Middle frontal gyrus (tissue), 1 donor: ENCODE measurements around the gene PLAAT2.
"Not testable (repeated sequence)": the region's sequence is repeated elsewhere in the genome, so short reads cannot be mapped to it uniquely, and the experiment has no call there.

Source experiments
- DNase-seq: peaks from one replicate; pipeline ENCODE4 v3.0.0-alpha.2; 2015; ENCODE audit warnings: low spot score; ENCODE audit errors: extremely low spot score

Gene PLAAT2

GRCh38 chr11:63563201-63564055 lies at the start of gene PLAAT2:
Gene PLAAT2 (minus strand): TSS chr11:63563379. CDS start chr11:63563324, 55 bp downstream.
- no peak for DNase-seq

DNA sequence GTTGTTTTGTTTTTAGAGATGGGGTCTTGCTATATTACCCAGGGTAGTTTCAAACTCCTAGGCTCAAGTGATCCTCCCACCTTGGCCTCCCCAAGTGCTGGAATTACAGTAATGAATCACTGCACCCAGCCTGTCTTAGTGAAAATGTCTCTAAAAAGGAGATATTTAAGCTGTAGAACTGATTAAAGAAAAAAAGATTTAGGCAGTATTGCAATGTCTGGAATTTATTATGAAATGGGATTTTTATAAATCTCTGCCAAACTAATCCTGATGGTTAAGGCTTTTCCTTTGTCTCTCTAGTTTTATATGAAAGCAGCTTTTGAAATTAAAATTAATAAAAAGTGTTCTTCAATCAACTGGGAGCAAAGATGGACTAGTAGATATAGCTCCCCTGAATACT lies 49.0 kb upstream of the PLAAT2 start:
- DNase-seq, result no peak

GRCh38 chr11:63611395-63611747 lies 48.2 kb upstream of the PLAAT2 start:
- no peak for DNase-seq

DNA sequence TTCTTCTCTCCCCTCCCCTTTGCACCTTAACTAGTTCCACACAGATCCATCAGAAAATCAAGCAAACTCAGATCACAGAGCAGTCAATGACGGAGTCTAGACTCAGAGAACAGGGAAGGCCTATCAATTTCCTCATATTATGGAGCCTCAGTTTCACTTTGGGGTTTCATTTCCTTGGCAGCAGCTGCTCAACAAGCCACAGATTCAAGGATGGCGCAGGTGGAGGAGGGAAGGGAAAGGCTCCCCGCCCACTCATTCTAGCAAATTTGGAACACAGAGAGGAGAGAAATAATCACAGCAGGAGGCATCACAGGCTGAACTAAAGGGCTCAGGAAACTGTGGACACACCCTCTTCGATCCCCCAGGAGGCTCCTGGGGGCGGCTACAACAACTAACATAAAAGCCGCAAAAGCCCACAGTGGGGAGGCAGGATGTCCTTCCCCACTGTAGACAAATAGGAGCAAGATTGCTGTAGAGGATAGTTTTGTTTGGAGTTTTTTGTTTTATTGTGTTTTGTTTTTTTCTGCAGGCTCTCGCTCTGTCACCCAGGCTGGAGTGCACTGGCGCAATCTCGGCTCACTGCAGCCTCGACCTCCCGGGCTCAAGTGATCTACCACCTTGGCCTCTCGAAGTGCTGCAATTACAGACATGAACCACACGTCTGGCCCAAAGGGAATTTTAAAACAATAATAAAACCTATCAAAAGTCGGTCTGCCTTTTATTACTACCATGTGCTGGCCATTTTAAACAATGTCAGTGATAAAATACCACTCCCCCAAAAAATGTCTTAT lies 47.6 kb upstream of the PLAAT2 start:
- DNase-seq, result peak; percentile 42

DNA sequence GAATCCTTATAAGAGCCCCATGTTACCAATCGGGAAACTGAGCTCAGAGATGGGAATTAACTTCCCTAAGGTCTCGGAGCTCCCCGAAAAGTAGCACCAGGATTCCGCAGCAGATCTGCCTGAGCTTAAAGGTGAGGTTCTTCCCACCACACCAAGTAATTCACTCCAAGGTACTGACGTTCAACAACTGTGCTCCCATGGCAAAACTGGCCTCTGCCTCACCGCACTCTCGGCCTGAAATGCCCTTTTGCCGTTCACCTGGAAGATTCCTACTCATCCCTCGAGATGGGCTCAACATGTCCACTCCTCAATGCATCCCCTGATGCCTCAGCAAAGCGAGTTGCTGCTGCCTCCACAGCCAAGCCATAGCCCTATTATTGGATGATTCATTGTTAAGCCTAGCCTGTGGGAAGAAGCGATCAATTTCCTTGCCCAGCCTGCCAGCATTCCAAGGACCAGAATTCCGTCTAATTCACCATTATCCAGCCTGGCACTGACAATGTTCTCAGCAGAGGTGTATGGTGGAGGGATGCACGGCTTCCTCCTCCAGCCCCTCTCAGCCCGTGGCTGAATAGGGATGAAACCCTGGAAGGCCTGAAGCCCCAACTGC lies 46.9 kb upstream of the PLAAT2 start:
- no peak for DNase-seq

DNA sequence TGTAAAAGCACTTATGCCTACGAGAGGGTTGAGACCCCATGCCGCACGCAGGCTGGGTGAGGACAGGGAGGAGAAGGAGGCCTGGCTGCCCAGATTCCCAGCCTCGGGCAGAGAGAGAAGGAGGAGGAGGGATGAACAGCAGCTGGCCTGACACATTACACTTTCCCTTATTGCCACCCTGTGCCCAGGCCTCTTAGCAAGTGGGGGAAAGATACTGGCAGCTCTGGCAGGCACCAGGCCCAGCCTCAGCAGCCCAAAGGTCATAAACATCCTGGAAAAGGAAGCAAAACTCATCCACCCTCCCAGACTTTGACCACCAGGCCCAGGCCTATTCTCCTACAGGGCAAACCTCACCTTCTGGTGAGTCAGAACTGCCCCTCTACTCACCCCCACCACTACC lies 46.4 kb upstream of the PLAAT2 start:
- DNase-seq, result no peak

GRCh38 chr11:63608353-63609345 lies 45.5 kb upstream of the PLAAT2 start:
- no peak for DNase-seq

DNA sequence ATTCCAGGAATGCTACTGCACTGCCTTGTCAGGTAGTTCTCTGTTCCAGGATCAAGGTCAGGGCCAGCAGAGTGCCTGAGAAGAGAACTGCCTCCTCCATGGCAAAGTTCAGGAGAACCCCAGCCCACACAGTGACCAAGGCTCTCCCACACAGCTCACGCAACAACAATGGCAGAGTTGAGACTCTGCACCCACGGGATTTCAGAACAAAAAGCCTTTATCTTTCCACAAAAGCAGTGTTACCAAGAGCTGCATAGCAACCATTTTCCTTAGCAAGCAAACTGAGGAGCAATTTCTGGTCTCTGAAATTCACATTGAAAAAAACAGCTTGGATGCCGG lies 40.0 kb upstream of the PLAAT2 start:
- DNase-seq, result peak; percentile 54

GRCh38 chr11:63602290-63603179 lies 39.4 kb upstream of the PLAAT2 start:
- DNase-seq, result not testable (repeated sequence)

GRCh38 chr11:63599211-63600122 lies 36.3 kb upstream of the PLAAT2 start:
- DNase-seq, result no peak

DNA sequence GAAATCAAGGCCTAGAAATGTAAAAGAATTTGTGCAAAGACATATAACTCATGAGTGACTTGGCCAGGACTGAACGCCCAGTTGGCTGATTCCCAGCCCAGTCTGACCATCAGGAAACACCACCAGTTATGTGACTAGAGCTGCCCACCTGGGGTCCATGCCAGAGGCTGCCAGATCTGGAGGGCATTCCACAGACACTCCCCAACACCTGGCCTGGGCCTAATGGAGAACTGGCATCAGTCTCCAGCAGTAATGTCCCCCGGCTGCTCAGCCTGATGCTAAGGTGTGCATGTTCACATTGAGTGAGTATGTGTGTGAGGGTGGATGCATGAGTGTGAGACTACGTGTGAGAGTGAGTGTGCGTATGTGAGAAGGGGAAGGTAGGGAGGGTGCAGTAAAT lies 35.4 kb upstream of the PLAAT2 start:
- DNase-seq, result no peak

DNA sequence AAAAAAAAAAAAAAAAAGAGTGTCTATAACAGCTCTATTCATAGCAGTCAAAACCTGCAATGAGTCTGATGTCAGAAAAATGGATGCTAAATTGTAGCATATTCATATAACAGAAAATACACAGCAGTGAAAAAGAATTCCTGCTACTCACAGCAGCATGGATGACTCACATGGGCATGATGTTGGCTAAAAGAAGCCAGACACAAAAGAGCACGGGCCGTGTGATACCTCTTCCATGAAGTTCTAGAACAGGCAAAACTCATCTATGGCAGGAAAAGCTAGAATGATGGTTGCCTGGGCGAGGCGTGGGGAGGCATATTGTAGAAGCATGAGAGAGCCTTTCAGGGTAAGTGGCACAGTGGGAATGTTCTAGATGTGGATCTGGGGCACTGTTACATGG lies 32.1 kb upstream of the PLAAT2 start:
- DNase-seq, result no peak

DNA sequence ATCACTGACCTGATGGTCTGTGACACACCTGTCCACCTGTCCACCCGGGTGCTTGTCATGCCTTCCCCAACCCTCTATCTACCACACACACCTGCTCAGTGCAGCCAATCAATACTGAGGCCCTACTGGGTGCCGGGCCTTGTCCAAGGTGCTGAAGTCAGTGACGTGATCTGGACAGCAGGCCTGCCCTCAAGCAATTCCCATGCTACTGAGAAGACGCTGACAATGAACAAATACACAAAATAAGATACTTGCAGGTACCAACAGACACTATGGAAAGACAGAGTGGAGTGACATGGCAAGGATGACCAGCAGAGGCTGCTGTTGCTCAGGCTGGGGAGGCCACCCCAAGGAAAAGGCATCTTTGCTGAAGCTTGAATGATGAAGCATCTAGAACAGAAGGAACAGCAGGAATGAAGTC lies 29.8 kb upstream of the PLAAT2 start:
- no peak for DNase-seq

DNA sequence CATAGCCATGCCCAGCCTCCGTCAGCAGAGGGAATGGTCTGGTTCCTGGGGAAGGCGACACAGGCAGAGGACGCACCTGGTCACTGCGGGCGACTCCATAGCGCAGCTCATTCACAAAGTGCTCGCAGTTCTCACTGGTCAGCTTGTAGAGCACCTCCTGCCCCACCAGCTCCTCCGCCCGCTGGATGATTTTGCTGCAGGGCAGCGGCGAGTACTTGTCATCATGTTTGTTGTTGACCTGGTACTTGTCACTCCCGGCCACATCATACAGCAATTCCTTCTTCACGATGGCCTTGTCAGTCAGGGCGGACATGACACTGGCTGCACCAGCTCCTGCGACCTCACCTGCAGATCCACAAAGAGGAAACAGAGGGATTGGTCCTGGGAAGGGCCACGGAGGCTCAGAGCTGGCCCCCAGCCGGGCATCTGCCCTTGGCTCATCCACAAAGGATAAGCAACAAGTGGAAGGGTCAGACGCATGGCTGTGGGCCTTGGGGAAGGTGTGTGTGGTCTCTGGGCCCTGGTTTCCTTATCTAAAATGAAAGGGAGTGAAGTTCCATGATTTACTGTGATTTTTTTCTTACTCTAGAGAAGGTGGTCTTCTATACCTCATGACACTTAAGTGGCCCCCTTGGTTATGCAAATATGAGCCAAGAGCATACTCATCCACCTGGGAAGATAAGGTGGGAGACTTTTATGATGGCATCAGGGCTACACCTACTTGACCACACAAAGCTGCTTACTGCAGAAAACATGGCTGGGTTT lies 27.0 kb upstream of the PLAAT2 start:
- no peak for DNase-seq

GRCh38 chr11:63589000-63589399 lies 25.8 kb upstream of the PLAAT2 start:
- no peak for DNase-seq

- no peak for DNase-seq
Measured at GRCh38 chr11:63586451-63587166, 23.4 kb upstream of the PLAAT2 start.

DNA sequence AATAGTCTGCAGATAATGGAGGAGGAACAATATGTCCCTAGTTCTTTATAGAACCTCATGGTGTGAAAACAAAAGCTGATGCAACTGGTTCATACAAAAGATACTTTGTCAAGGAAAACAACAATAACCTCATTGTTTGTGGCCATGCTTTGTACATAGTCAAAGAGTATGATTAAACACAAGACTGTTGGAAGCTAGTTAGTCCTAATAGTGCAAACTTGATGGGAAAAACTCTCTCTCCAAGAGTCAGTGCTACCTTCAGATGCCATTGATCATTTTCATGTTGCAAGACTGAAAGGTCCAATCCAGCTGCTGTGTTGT lies 20.1 kb upstream of the PLAAT2 start:
- no peak for DNase-seq

- not testable (repeated sequence) for DNase-seq
Measured at GRCh38 chr11:63581224-63581623, 18.0 kb upstream of the PLAAT2 start.
